Activated naive CD4-positive, alpha-beta T cell treated with anti-CD3 and anti-CD28 coated beads for 36 hours (primary cell): ENCODE data around the gene POLR2E. TPM values are rescaled to one million over a fixed set of nuclear protein-coding genes. Genes with fewer than 3 reads are reported as not detected.

Experiments
- CTCF ChIA-PET: fragments of 350-600 bp; sonication (Branson Sonifier 250); formaldehyde crosslinking; loops from one replicate; lab custom pipeline; 2021; ENCODE audit warnings: antibody characterized with exemption; lab: Charles Lee
- DNase-seq: peaks from one replicate; pipeline ENCODE4 v3.0.0-alpha.2; 2020
- H3K27ac Mint-ChIP-seq: one replicate; pipeline ENCODE4 v1.8.0; 2021; ENCODE audit warnings: mild to moderate bottlenecking, mixed read lengths
- H3K27me3 Mint-ChIP-seq: one replicate; pipeline ENCODE4 v1.8.0; 2021; ENCODE audit warnings: low read depth, mixed read lengths
- H3K36me3 Mint-ChIP-seq: one replicate; pipeline ENCODE4 v1.8.0; 2021; ENCODE audit warnings: low read depth, mixed read lengths
- H3K4me1 Mint-ChIP-seq: one replicate; pipeline ENCODE4 v1.8.0; 2021; ENCODE audit warnings: low read depth, mixed read lengths
- H3K4me3 Mint-ChIP-seq: one replicate; pipeline ENCODE4 v1.8.0; 2021; ENCODE audit warnings: mild to moderate bottlenecking, moderate library complexity, mixed read lengths
- H3K9me3 Mint-ChIP-seq: one replicate; pipeline ENCODE4 v1.8.0; 2021; ENCODE audit warnings: mixed read lengths
- intact Hi-C: fragments of 100-400 bp; cut with micrococcal nuclease; formaldehyde crosslinking; loops from one replicate; pipeline ENCODE4 v1.15.1; 2023
- total RNA-seq, 2 experiments: library from RNA; stranded (reverse); gene quantifications; one replicate each; pipeline ENCODE4 v1.2.3, GENCODE V29; 2021

The POLR2E gene
- total RNA-seq, 2 experiments from 2014 or later: 238 to 258 TPM

DNA sequence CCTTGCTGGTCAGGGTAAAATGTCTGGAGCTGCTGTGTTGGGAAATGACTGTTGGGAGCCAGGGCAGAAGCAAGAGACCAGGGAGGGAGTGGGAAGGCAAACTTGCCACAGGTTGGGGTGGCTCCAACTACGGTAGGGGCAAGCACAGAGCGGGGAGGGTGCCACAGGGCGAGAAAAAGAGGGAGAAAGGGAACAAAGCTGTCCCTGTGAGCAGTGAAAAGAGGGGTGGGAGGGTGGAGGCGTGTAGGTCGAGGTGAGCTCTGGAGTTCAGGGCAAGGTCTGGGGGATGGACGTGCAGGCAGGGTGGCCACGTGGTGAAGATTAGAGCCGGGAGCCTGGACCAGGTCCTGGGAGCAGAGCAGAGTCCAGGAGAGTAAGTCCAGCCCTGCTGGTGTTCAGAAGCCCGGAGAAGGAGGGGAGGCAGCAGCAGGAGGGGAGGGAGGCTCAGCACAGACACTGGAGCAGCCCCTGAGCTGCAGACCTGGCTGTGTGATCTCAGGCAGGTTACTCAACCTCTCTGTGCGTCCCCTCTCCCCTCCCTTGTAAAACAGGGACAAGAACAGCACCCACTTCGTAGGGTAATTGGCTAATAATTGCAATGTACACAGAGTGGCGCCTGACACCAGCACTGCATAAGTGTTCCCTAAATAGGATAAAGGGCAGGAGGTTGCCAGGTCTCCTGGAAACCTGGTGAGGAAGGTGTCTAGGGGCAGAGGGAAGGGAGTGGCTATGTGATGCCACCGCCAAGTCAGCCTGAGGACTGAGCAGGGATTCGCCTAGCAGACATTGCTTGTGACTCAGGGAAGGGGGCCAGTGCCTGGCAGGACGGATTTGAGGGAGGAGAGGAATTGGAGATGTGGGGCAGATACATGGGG, 3.2 kb upstream of the POLR2E start:
- DNase-seq: no peak
- intact Hi-C loops: loop anchor here (1.0 to 5.0 kb wide), 4 partner anchors 21 to 301 kb away; partner anchors contain the start of genes ARID3A and PTBP1
- H3K36me3 Mint-ChIP-seq: peaks cover 8% of the 10 kb centered on the region
- peak overlapping the region; percentile 81 for H3K27ac Mint-ChIP-seq
- peaks cover 4% of the 10 kb centered on the region for H3K9me3 Mint-ChIP-seq
- no peaks in the 10 kb centered on the region for H3K27me3 Mint-ChIP-seq
- CTCF ChIA-PET: no interaction called here
- H3K4me1 Mint-ChIP-seq: peaks cover 88% of the 10 kb centered on the region
- no peak overlapping the region for H3K4me3 Mint-ChIP-seq

- H3K4me3 Mint-ChIP-seq: no peak overlapping the region
- H3K27ac Mint-ChIP-seq: peak overlapping the region; percentile 71
- intact Hi-C loops: loop anchor here (5.0 kb wide), 3 partner anchors 95 to 300 kb away; partner anchors contain the start of genes ARID3A and PTBP1
- no peak for DNase-seq
- H3K9me3 Mint-ChIP-seq: peaks cover 4% of the 10 kb centered on the region
- H3K36me3 Mint-ChIP-seq: peaks cover 12% of the 10 kb centered on the region
- H3K27me3 Mint-ChIP-seq: no peaks in the 10 kb centered on the region
- CTCF ChIA-PET: interaction anchor here (1.3 kb wide), 1 partner anchor 31 kb away, joined by 3 read pairs; the partner anchor contains the start of gene ARHGAP45
- peaks cover 84% of the 10 kb centered on the region for H3K4me1 Mint-ChIP-seq
Measured at GRCh38 chr19:1097810-1098176, 2.6 kb upstream of the POLR2E start.

DNA sequence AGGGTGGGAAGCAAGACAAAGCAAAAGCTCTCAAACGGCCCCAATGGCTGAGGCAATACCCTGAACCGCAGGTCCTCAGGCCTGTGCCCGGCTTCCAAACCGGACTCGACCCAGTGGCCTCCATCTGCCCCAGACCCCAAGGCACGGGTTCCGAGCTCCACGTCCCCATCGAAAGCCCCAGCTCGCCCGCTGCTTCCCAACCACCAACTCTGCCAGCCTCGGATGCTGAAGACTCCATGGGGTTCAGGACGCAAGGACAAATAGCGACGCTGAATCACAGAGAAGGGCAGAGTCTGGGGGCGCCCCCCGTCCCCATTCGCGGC, 559 bp downstream of the POLR2E start:
- Mint-ChIP-seq H3K4me3 (peak overlapping the region; percentile 92), H3K4me1 (peaks cover 60% of the 10 kb centered on the region), H3K27me3 (no peaks in the 10 kb centered on the region), H3K9me3 (peaks cover under 1% of the 10 kb centered on the region), H3K27ac (peak overlapping the region; percentile 92), H3K36me3 (peaks cover 17% of the 10 kb centered on the region)
- CTCF ChIA-PET: interaction anchor here (0.6 to 1.5 kb wide), 2 partner anchors 13 to 123 kb away, joined by 5 read pairs; no protein-coding TSS in a partner anchor
- DNase-seq: peak; percentile 63
- intact Hi-C loops: loop anchor here (2.0 kb wide), 1 partner anchor 54 kb away; the partner anchor contains the start of gene ABCA7

DNA sequence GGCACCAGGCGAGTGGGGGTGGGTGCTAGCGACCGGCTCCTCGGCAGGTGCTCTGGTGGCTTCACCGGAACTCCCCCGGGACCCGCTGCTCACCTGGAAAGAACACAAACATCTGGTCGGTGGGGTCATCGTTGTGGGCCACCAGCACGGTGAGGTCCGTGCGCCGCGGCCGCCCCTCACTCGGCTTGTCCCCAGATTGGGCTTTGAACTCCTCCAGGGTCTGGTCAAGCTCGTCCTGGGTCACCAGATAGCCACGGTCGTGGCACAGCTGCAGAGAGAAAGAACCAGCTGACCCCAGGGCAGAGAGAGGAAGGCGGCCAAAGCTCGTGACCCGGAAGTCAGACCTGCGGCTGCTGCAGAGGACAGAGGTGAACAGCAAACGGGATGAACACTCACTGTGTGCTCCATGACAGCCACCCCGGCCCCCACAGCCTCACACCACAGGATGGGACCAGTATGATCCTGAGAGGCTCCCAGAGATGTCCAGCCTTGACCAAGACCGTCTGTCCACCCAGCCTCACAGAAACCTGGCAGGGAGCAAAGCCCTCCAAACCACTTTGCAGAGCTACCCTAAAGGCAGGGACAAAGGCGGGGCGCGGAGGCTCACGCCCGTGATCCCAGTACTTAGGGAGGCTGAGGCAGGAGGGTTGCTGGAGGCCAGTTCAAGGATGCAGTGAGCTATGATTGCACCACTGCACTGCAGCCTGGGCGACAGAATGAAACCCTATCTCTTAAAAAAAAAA, 1.2 kb downstream of the POLR2E start:
- Mint-ChIP-seq H3K27me3 (no peaks in the 10 kb centered on the region), H3K36me3 (peaks cover 17% of the 10 kb centered on the region), H3K9me3 (no peaks in the 10 kb centered on the region), H3K27ac (peak overlapping the region; percentile 92), H3K4me1 (peaks cover 60% of the 10 kb centered on the region), H3K4me3 (peak overlapping the region; percentile 92)
- no peak for DNase-seq
- CTCF ChIA-PET: interaction anchor here (0.6 to 1.5 kb wide), 3 partner anchors 12 to 123 kb away, joined by 3 to 5 read pairs (median 5); no protein-coding TSS in a partner anchor
- intact Hi-C loops: loop anchor here (2.0 kb wide), 1 partner anchor 53 kb away; the partner anchor contains the start of gene ABCA7

DNA sequence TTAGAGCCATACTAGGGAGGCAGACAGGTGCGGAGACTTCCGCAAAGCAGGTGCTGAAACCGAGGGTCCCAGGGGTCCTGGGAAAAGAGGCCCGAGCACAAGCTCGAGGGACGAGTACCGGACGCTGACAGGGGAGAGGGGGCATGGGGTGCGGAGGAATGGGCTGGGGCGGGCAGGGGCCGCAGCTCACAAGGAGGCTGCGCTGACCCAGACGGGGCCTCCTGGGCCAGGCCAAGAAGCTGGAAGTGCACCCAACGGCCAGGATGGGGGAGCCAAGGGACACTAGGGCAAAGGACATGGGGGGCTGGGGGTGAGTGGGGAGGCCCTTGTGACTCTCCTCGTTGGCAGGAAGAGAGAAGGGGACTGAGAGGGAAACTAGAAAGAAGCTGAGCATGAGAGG, 1.8 kb downstream of the POLR2E start:
- CTCF ChIA-PET: interaction anchor here (1.2 to 1.5 kb wide), 2 partner anchors 63 to 124 kb away, joined by 3 to 5 read pairs; no protein-coding TSS in a partner anchor
- Mint-ChIP-seq H3K36me3 (peaks cover 19% of the 10 kb centered on the region), H3K4me3 (peak overlapping the region; percentile 92), H3K4me1 (peaks cover 59% of the 10 kb centered on the region), H3K27me3 (no peaks in the 10 kb centered on the region), H3K27ac (no peak overlapping the region), H3K9me3 (no peaks in the 10 kb centered on the region)
- no peak for DNase-seq
- intact Hi-C loops: no loop called here

GRCh38 chr19:1091544-1092175, 3.5 kb downstream of the POLR2E start:
- peaks cover 26% of the 10 kb centered on the region for H3K36me3 Mint-ChIP-seq
- no peaks in the 10 kb centered on the region for H3K27me3 Mint-ChIP-seq
- H3K4me1 Mint-ChIP-seq: peaks cover 60% of the 10 kb centered on the region
- H3K4me3 Mint-ChIP-seq: no peak overlapping the region
- no peak for DNase-seq
- CTCF ChIA-PET: no interaction called here
- no peak overlapping the region for H3K27ac Mint-ChIP-seq
- intact Hi-C loops: no loop called here
- H3K9me3 Mint-ChIP-seq: no peaks in the 10 kb centered on the region

DNA sequence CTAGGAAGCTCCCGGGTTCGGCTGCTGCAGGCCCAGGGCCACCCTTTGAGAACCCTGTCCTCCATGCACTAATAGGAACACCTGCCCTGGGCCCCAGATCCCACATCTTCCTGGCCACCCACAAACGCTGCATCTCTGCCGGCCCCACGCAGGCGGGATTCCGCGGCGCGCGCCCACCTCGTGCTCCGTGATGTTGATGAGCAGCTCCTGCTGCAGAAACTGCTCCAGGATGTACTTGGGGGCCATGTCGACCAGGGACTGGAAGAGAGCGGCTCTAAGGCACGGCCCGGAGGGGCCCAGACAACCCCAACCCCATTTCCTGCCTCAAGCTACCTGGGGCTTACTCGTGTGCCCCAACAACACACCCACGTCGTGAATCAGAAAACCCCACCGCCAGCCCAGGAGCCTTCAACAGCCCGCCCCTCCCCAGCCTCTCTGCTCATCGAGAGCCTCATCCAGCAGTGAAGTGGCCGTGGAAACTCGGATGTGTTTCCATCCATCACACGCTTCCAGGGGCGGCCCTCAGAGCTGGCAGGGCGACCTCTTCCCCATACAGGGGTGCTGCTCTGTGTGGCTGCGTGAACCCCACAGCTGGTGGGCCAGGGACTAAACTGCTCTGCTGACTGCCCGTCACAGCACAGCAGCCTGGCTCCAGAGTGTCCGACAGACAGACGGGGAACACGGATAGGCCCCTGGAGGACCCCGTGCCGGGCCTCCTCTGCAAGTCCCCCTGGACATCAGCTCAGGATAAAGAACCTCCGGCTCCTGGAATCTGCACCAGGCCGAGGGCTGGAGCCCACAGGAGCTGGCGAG, 4.2 kb downstream of the POLR2E start:
- Mint-ChIP-seq H3K27ac (no peak overlapping the region), H3K4me1 (peaks cover 56% of the 10 kb centered on the region), H3K27me3 (no peaks in the 10 kb centered on the region), H3K36me3 (peaks cover 29% of the 10 kb centered on the region), H3K9me3 (no peaks in the 10 kb centered on the region), H3K4me3 (no peak overlapping the region)
- DNase-seq: no peak
- intact Hi-C loops: no loop called here
- CTCF ChIA-PET: interaction anchor here (0.5 to 1.1 kb wide), 2 partner anchors 9 to 62 kb away, joined by 3 to 4 read pairs; no protein-coding TSS in a partner anchor

- Mint-ChIP-seq H3K27ac (no peak overlapping the region), H3K4me3 (no peak overlapping the region), H3K9me3 (no peaks in the 10 kb centered on the region), H3K27me3 (no peaks in the 10 kb centered on the region), H3K4me1 (peaks cover 56% of the 10 kb centered on the region), H3K36me3 (peaks cover 34% of the 10 kb centered on the region)
- no peak for DNase-seq
- intact Hi-C loops: no loop called here
- CTCF ChIA-PET: interaction anchor here (1.1 kb wide), 1 partner anchor 61 kb away, joined by 4 read pairs; no protein-coding TSS in a partner anchor
Measured at GRCh38 chr19:1089891-1090290, 5.3 kb downstream of the POLR2E start.

GRCh38 chr19:1089126-1089771, 5.9 kb downstream of the POLR2E start:
- intact Hi-C loops: no loop called here
- peaks cover 52% of the 10 kb centered on the region for H3K4me1 Mint-ChIP-seq
- peak overlapping the region; percentile 36 for H3K27ac Mint-ChIP-seq
- DNase-seq: no peak
- CTCF ChIA-PET: no interaction called here
- H3K27me3 Mint-ChIP-seq: no peaks in the 10 kb centered on the region
- peaks cover 34% of the 10 kb centered on the region for H3K36me3 Mint-ChIP-seq
- no peaks in the 10 kb centered on the region for H3K9me3 Mint-ChIP-seq
- H3K4me3 Mint-ChIP-seq: no peak overlapping the region

GRCh38 chr19:1088416-1089010, 6.7 kb downstream of the POLR2E start:
- CTCF ChIA-PET: no interaction called here
- Mint-ChIP-seq H3K36me3 (peaks cover 37% of the 10 kb centered on the region), H3K9me3 (no peaks in the 10 kb centered on the region), H3K4me3 (no peak overlapping the region), H3K27ac (peak overlapping the region; percentile 81), H3K27me3 (no peaks in the 10 kb centered on the region), H3K4me1 (peaks cover 47% of the 10 kb centered on the region)
- peak; percentile 29 for DNase-seq
- intact Hi-C loops: loop anchor here (1.0 kb wide), 1 partner anchor 11 kb away; no protein-coding TSS in a partner anchor
